GM19099 (cell line): ENCODE results near the gene SSR4.
A peak's percentile ranks its signal among the peaks of the same experiment; 100 is the strongest.

Experiments used
- POLR2A ChIP-seq: IDR thresholded peaks from 3 replicates; pipeline ENCODE4 v1.6.1; 2011; ENCODE audit warnings: low read depth; ENCODE audit not compliant: insufficient read length; ENCODE audit errors: extremely low read depth

The SSR4 gene

DNA sequence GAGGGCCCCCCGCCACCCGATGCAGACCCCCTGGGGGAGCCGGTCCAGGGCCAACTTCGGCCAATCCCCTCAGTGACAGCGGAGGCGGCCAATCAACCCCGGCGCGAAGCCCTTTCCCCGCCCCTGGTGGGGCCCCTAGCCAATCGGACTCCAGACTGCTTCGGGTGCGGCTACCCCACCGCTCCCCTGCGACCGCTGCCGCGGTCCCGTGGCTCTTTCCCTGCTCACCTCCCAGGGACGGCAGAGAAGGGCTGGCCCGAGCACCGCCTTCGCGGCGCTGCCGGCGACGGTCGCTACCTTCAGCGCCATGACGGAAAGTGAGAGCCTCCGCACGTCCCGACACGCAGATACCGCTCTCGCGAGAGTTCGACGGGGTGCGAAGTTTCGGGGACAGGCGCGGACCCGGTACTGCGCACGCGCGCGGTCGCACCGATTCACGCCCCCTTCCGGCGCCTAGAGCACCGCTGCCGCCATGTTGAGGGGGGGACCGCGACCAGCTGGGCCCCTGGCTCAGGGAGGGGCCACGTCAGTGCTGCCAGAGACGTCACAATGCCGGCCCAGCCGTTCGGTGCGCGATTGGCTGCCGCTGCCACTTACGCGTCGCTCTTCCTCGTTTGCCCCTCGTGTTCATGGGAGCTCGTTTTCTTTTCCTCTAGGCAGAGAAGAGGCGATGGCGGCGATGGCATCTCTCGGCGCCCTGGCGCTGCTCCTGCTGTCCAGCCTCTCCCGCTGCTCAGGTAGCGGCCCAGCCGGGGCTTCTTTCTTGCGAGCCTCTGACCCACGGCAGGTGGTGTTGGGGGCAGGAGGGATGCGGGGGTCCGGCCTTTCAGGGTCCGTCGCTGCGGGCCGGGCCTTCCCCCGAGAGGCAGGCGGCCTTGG lies at the start of gene SSR4, which contains the start of gene IDH3G:
TSS of gene SSR4 (plus strand) at position 651 of the 879 bp plus-strand sequence. CDS start at position 671, 20 bp downstream.
TSS of gene IDH3G (minus strand) at position 358 of the 879 bp plus-strand sequence. CDS start at position 309, 49 bp downstream.
- TF ChIP-seq POLR2A: peak; percentile 75

- TF ChIP-seq POLR2A: no peak
Measured at GRCh38 chrX:153746359-153746758, 48.1 kb upstream of the SSR4 start.

- no peak for TF ChIP-seq POLR2A
Measured at GRCh38 chrX:153750127-153750774, 44.2 kb upstream of the SSR4 start.

DNA sequence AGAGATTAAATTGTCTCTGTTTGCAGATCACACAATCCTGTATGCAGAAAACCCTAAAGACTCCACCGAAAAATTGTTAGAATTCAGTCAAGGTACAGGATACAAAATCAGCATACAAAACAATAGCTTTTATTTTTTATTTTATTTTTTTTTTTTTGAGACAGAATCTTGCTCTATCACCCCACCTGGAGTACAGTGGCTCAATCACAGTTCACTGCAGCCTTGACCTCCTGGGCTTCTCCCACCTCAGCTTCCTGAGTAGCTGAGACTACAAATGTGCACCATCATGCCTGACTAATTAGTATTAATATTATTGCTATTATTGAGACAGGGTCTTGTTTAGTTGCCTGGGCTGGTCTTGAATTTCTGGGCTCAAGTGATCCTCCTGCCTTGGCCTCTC lies 39.3 kb upstream of the SSR4 start:
- TF ChIP-seq POLR2A: no peak

DNA sequence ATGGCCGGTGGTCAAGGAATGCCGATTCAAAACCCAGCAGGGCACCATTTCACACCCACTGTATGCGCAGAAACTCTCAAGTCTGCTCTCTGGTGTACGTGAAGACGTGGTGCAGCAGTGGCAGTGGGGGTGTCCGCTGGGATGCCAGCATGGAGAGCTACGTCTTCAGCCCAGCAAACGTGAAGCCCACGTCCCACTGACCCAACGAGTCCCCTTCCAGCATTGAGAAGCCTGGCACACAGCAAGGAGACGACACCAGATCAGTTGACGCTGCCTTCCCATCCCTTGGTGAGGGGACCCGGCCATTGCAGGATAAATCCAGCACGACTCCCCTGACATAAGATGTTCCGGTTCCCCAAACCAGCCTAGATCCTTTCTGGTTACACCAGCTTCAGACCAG lies 32.6 kb upstream of the SSR4 start:
- TF ChIP-seq POLR2A: no peak

DNA sequence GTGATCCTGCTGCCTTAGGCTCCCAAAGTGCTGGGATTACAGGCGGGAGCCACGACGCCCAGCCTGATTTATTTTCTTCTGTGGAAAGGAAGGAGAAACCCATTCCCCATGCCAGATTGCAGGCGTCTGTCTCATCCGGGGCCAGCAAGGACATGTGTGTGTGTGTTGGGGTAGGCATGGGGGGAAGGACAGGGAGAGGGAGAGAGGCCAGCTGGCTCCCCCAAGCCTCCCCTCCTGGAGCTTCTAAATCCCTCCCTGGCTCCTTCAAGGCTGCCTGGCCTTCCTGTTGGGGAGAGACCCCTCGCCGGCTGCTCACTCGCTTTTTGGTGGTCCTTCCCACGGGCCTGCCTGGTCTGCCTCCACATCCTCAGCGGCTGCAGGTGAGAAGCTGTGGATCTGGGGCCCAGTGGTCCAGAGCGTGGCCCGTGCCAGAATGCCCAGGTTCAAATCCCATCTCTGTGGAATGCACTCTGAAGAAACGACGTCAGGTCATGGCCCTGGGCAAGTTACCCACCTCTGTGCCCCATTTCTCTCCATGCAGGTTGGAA lies 31.8 kb upstream of the SSR4 start:
- no peak for TF ChIP-seq POLR2A

DNA sequence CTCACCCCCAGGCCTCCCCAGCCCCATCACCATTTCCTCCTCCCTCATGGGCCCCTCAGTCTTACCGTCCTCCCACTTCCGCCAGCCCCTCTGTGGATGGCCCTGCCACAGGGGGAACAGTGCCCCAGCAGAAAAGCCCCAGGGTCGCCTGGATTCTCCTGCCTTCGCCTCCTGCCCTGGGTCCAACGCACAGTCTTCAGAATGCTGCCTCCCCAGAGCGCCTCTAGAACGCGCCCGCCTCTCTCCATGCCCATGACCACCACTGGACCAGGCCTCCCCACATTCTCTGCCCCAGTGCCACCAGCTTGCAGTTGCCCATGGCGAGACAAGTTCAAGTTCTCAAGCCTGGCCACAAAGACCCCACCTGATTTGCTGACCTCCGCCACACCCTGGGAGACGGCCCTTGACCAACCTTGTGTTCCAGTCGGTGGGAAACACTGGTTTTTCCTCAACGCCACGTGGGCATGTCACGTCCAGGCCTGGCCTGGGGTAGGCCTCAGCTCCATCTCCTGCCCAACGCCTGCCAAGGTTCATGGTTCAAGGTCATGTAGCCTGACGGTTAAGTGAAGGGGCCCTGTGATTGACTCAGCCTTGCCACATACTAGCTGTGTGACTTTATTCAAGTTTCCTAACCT lies 31.1 kb upstream of the SSR4 start:
- TF ChIP-seq POLR2A: no peak

DNA sequence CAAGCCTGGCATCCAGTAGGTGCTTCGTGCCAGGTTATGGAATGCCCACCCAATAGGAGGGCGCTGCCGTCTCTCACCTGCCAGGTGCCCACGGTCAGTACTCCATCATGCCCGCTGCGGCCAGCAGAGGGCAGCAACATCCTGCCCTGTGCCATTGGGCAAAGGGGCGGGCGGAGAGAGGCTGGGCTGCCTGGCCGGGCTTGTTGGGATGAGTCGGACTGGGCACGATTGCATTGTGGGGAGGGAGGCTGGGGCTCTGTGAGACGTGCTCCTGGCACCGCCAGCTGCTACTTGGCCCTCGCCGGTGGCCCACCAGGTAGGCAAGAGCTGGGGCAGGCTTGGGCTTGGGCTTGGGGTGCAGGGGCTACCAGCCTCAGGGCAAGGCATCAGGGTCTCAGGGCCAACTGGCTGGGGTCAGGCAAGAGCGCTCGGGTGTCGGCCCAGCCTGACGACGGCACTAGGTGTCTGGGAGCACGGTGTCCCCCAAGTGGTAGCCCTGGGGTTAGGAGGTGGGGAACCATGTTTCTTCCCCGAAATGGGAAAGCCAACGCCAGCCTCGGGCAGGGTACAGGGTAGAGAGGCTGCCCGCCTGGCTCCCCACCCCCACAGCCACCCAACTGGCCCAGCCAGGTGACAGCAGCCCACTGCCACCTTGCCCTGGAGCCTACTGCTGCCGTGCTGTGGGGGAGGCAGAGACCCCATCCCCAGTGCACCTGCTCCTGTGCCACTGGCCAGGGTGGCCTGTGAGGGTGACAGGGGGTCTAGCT lies 30.3 kb upstream of the SSR4 start, which contains the start of gene PLXNB3:
TSS of gene PLXNB3 (plus strand) at position 261 of the 767 bp plus-strand sequence. CDS start 1,287 bp downstream, outside the sequence.
- no peak for TF ChIP-seq POLR2A

DNA sequence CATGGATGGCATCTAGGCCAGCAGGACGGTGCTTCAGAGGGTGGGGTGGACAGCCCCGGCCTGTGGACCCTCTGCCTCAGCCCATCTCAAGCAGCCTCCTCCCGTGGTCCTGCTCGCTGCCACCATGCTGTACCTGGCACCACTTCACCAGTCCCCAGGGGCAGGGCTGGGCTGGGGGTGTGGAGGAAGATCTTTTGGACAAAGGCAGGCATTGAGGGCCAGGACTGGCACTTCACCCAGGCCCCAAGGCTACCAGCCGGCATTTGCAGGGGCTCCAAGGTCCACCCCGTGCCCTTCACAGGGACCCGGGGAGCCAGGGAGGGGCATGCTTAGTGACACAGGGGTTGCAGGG lies 29.7 kb upstream of the SSR4 start:
- TF ChIP-seq POLR2A: no peak

DNA sequence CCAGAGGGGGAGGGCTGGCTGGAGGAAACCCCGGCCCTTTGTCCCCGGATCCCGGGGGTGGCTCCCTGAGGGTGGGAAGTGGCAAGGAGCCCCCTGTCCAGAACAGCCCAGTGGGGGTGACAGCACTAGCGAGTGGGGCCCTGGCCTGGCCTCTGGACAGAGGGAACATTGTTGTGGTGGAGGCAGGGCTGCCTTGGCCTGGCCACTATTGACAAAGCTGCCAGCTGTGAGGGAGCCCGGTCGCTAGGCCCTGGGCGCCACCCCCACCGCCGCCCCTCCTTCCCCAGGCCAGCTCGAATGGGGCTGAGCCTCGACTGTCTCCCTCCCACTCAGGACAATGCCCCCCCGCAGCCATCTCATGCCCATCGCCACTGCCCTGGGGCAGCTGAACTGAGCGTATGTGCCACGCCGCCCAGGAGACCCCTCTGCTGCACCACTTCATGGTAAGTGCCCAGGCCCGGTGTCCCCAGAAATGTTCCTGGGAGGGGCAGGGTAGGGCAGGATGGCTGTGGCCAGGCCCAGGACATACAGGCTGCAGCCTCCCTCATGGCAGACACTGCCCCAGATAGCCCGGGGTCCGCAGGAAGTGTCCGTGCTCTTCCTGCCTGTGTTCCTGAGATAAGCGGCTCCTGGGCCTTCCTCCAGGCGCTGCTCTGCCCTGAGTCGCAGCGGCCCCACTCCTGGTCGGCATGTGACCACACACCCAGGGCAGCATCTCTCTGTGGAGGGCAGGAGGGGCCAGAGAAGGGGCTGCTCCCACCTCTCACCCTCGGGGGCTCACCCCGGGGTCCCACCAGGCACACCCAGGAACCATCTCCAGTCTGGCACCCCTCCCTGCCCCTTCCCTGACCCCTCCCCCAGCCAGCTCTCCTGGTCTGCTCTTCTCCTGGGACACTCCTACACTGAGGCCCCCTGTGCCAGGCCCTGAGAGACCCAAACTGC lies 29.1 kb upstream of the SSR4 start:
- TF ChIP-seq POLR2A: no peak

GRCh38 chrX:153766098-153766817 lies 28.2 kb upstream of the SSR4 start:
- TF ChIP-seq POLR2A: no peak

DNA sequence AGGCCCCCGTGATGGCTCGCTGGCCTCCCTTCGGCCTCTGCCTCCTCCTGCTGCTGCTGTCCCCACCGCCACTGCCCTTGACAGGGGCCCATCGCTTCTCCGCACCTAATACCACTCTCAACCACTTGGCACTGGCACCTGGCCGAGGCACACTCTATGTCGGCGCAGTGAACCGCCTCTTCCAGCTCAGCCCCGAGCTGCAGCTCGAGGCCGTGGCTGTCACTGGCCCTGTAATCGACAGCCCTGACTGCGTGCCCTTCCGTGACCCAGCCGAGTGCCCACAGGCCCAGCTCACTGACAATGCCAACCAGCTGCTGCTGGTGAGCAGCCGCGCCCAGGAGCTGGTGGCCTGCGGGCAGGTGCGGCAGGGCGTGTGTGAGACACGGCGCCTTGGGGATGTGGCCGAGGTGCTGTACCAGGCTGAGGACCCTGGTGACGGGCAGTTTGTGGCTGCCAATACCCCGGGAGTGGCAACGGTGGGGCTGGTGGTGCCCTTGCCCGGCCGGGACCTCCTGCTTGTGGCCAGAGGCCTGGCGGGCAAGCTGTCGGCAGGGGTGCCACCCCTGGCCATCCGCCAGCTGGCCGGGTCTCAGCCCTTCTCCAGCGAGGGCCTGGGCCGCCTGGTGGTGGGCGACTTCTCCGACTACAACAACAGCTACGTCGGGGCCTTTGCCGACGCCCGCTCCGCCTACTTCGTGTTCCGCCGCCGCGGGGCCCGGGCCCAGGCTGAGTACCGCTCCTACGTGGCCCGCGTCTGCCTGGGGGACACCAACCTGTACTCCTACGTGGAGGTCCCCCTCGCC lies 27.4 kb upstream of the SSR4 start:
- TF ChIP-seq POLR2A: no peak
